GM23338 (cell line): ENCODE results near the gene FAM83C.

Source experiments
- CTCF ChIP-seq, 2 experiments: fragments of 200-600 bp in 1 of 2; sonication (generic) in 1 of 2; conservative IDR thresholded peaks; 2 replicates each; pipeline versions ENCODE4 v1.5.1 to v1.6.1; 2016 to 2017; ENCODE audit warnings: antibody characterized with exemption in 2 of 2, low read depth in 2 of 2, mild to moderate bottlenecking in 2 of 2, moderate library complexity in 1 of 2
- EZH2 ChIP-seq: fragments of 200-600 bp; sonication (generic); IDR thresholded peaks from one replicate; pipeline ENCODE4 v1.8.0; 2017; ENCODE audit warnings: antibody characterized with exemption, mild to moderate bottlenecking, low read depth; ENCODE audit not compliant: unreplicated experiment
- JUNB ChIP-seq: IDR thresholded peaks from one replicate; pipeline ENCODE4 v1.6.1; 2016; ENCODE audit warnings: antibody characterized with exemption; ENCODE audit not compliant: unreplicated experiment
- POLR2AphosphoS5 ChIP-seq: IDR thresholded peaks from 2 replicates; pipeline ENCODE4 v1.6.1; 2016; ENCODE audit warnings: antibody characterized with exemption, low read depth

GRCh38 chr20:35254448-35254999 lies 37.7 kb downstream of the FAM83C start:
- no peak for TF ChIP-seq JUNB
- no peak for TF ChIP-seq CTCF (conservative IDR thresholded peaks at IDR 0.05; ENCODE audit: low read depth in 2 of 2)
- no peak for TF ChIP-seq POLR2AphosphoS5
- TF ChIP-seq EZH2 = no peak
